ENCODE data around the gene AKNA.

DNA sequence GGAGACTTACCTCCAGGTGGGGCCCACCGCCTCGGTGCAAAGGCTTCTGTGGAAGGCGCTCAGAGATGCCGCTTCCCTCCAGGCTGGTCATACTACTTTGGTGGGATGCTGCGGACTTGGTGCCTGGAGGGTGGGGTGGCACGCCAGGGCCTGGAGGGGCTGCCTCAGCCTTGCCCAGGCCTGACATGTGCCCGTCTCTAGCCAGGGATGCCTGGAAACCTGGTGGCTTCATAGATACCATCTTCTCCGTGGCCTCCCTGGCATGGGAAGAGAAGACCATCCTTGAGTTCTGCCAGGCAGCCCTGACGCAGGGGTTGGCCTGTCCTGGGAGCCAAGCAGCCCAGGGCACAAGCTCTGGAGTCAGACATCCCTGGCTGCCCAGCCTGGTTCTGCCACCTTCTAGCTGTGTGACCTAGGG, 29.9 kb downstream of the AKNA start:
- TF ChIP-seq EP300 (conservative IDR thresholded peaks at IDR 0.05; ENCODE audit: poor library complexity, severe bottlenecking) (no peak), MXI1 (conservative IDR thresholded peaks at IDR 0.05; ENCODE audit: poor library complexity, severe bottlenecking) (no peak), SMC3 (conservative IDR thresholded peaks at IDR 0.05; ENCODE audit: poor library complexity) (no peak), EZH2 (IDR thresholded peaks at IDR 0.05; ENCODE audit: borderline replicate concordance, insufficient read depth, low read length, poor library complexity, severe bottlenecking) (no peak)
- TF ChIP-seq, protein P1, sequence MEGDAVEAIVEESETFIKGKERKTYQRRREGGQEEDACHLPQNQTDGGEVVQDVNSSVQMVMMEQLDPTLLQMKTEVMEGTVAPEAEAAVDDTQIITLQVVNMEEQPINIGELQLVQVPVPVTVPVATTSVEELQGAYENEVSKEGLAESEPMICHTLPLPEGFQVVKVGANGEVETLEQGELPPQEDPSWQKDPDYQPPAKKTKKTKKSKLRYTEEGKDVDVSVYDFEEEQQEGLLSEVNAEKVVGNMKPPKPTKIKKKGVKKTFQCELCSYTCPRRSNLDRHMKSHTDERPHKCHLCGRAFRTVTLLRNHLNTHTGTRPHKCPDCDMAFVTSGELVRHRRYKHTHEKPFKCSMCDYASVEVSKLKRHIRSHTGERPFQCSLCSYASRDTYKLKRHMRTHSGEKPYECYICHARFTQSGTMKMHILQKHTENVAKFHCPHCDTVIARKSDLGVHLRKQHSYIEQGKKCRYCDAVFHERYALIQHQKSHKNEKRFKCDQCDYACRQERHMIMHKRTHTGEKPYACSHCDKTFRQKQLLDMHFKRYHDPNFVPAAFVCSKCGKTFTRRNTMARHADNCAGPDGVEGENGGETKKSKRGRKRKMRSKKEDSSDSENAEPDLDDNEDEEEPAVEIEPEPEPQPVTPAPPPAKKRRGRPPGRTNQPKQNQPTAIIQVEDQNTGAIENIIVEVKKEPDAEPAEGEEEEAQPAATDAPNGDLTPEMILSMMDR (IDR thresholded peaks at IDR 0.05; ENCODE audit: poor library complexity, severe bottlenecking): no peak
- TF ChIP-seq, protein P2, sequence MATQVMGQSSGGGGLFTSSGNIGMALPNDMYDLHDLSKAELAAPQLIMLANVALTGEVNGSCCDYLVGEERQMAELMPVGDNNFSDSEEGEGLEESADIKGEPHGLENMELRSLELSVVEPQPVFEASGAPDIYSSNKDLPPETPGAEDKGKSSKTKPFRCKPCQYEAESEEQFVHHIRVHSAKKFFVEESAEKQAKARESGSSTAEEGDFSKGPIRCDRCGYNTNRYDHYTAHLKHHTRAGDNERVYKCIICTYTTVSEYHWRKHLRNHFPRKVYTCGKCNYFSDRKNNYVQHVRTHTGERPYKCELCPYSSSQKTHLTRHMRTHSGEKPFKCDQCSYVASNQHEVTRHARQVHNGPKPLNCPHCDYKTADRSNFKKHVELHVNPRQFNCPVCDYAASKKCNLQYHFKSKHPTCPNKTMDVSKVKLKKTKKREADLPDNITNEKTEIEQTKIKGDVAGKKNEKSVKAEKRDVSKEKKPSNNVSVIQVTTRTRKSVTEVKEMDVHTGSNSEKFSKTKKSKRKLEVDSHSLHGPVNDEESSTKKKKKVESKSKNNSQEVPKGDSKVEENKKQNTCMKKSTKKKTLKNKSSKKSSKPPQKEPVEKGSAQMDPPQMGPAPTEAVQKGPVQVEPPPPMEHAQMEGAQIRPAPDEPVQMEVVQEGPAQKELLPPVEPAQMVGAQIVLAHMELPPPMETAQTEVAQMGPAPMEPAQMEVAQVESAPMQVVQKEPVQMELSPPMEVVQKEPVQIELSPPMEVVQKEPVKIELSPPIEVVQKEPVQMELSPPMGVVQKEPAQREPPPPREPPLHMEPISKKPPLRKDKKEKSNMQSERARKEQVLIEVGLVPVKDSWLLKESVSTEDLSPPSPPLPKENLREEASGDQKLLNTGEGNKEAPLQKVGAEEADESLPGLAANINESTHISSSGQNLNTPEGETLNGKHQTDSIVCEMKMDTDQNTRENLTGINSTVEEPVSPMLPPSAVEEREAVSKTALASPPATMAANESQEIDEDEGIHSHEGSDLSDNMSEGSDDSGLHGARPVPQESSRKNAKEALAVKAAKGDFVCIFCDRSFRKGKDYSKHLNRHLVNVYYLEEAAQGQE (IDR thresholded peaks at IDR 0.05; ENCODE audit: borderline replicate concordance): no peak
